D721Med (cell line): Measurements from ENCODE around the gene PRR36.

Experiments
- DNase-seq: peaks from one replicate; pipeline ENCODE4 v3.0.0; 2011; ENCODE audit warnings: low spot score; ENCODE audit not compliant: insufficient read length
- FAIRE-seq: peaks from 2 replicates; lab custom pipeline; 2011; peaks lifted over from hg19 to GRCh38; lab: Jason Lieb, UNC
- CTCF ChIP-seq: IDR thresholded peaks from 2 replicates; pipeline ENCODE4 v1.5.1; 2012; ENCODE audit warnings: mild to moderate bottlenecking, control low read depth; ENCODE audit not compliant: insufficient read depth; ENCODE audit errors: missing control alignments

The PRR36 gene

GRCh38 chr19:7883796-7884570, 9.8 kb upstream of the PRR36 start:
- no peak for TF ChIP-seq CTCF
- DNase-seq (no peak), FAIRE-seq (no peak)

GRCh38 chr19:7883105-7883504, 8.9 kb upstream of the PRR36 start:
- TF ChIP-seq CTCF = no peak
- FAIRE-seq (no peak), DNase-seq (no peak)

GRCh38 chr19:7881910-7882309, 7.7 kb upstream of the PRR36 start:
- DNase-seq (no peak), FAIRE-seq (no peak)
- TF ChIP-seq CTCF = no peak

- FAIRE-seq (no peak), DNase-seq (no peak)
- no peak for TF ChIP-seq CTCF
Observed at GRCh38 chr19:7879836-7880235, 5.6 kb upstream of the PRR36 start.

DNA sequence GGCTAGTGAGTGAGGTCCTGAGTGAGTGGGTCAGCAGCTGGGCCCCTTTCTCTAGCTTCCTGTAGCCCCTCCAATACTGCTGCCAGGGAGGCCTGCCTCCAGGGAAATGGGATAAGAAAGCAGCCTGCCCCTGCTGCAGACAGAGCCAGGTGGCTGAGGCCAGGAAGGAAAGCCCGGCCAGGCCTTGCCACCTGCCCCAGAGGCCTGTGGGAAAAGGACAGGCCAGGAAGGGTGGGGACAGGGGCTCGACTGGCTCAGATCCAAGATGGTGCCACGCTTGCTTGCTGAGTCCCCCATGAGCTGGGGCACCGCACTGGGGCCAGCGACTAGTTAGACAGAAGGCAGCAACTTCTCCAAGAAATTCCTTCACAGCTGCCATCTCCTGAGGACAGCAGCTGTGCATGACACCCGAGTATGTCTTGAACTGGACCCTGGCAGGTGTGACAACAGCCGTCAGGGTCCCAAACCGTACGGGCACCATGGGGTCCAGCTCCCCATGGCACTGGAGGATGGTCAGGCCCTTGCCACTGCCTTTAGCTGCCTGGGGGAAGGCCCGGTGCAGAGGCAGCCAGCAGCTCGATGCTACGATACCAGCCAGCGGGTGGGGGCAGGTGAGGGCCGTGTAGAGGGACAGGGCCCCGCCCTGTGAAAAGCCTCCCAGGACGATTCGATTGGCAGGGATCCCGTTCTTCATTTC, 5.1 kb upstream of the PRR36 start:
- no peak for TF ChIP-seq CTCF
- FAIRE-seq (no peak), DNase-seq (no peak)

DNA sequence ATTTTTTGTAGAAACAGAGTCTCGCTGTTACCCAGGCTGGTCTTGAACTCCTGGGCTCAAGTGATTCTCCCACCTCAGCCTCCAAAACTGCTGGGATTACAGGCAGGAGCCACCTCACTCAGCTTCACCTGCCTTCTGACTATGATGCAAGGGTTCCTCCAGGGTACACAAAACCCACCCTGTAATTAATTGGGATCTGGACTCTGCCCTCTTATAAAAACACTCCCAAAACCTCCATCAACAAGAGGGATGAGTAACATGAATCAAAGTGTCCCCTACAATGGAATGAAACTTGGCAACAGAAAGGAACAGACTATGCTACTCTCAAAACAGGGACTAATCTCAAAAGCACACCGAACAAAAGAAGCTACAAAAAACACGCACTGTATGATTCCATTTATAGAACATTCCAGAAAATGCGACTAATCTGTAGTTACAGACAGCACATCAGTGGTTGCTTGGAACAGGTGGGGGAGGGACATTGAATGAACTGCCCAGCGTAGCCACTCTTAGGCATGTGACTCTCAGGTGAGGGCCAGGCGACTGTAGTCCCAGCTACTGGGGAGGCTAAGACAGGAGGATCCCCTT, 3.2 kb upstream of the PRR36 start:
- TF ChIP-seq CTCF = no peak
- no peak for FAIRE-seq
- DNase-seq = no peak
